Activated naive CD8-positive, alpha-beta T cell treated with anti-CD3 and anti-CD28 coated beads, Interleukin-2, amount 50 U/mL, for 24 hours (primary cell): ENCODE measurements around the gene P2RX1.

ENCODE experiments used
- ATAC-seq: fragments of 150-1000 bp; cut with Tn5 transposase; one replicate; pipeline ENCODE4 v1.10.0; 2021
- DNase-seq: peaks from one replicate; pipeline ENCODE4 v3.0.0; 2021
- H3K27ac Mint-ChIP-seq: one replicate; pipeline ENCODE4 v1.8.0; 2021; ENCODE audit warnings: mild to moderate bottlenecking, mixed read lengths
- H3K27me3 Mint-ChIP-seq: one replicate; pipeline ENCODE4 v1.8.0; 2021; ENCODE audit warnings: mixed read lengths
- H3K36me3 Mint-ChIP-seq: one replicate; pipeline ENCODE4 v1.8.0; 2021; ENCODE audit warnings: low read depth, mixed read lengths
- H3K4me1 Mint-ChIP-seq: one replicate; pipeline ENCODE4 v1.8.0; 2021; ENCODE audit warnings: mixed read lengths
- H3K4me3 Mint-ChIP-seq: one replicate; pipeline ENCODE4 v1.8.0; 2021; ENCODE audit warnings: mild to moderate bottlenecking, moderate library complexity, mixed read lengths
- H3K9me3 Mint-ChIP-seq: one replicate; pipeline ENCODE4 v1.8.0; 2021; ENCODE audit warnings: mixed read lengths

Gene P2RX1

DNA sequence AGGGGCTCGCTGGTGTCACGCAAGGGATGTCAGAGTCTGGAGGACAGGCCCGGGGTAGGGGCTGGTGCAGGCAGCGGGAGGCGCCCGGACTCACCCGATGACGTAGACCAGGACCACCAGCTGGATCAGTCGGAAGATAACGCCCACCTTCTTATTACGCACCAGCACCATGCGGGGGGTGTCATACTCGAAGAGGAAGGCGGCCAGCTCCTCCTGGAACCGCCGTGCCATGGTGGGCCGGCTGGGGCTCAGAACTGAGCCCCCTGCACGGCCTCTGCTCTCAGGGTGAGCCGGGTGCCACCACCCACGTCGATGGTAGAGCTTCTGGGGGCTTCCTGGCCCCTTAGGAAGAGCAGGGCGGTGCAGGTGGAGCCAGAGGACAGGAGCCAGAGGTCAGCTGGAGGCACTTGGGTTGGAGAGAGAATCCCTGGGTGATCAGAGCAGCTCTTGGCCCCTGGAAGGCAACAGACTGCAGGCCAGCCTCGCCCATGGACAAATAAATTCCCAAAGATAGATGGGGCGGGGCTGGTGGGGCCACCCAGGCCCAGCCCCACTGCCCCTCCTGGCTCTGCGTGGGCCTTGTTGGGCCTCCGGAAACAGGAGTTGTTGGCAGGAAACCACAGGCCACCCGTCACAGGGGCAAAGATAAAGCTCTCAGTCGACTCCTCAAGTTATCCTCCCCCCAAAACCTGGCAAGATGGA lies at the start of gene P2RX1:
P2RX1 (minus strand) TSS at position 471 of the 702 bp plus-strand sequence; CDS start at position 231, 240 bp downstream.
- Mint-ChIP-seq H3K4me3 (peak within 1 kb of the TSS; percentile 62), H3K9me3 (no peaks in the 10 kb centered on the region), H3K27ac (peak within 1 kb of the TSS; percentile 70), H3K36me3 (no peaks in the 10 kb centered on the region), H3K4me1 (peaks cover 53% of the 10 kb centered on the region), H3K27me3 (peaks cover 2% of the 10 kb centered on the region)
- ATAC-seq (peak; percentile 33), DNase-seq (peak; percentile 65)

DNA sequence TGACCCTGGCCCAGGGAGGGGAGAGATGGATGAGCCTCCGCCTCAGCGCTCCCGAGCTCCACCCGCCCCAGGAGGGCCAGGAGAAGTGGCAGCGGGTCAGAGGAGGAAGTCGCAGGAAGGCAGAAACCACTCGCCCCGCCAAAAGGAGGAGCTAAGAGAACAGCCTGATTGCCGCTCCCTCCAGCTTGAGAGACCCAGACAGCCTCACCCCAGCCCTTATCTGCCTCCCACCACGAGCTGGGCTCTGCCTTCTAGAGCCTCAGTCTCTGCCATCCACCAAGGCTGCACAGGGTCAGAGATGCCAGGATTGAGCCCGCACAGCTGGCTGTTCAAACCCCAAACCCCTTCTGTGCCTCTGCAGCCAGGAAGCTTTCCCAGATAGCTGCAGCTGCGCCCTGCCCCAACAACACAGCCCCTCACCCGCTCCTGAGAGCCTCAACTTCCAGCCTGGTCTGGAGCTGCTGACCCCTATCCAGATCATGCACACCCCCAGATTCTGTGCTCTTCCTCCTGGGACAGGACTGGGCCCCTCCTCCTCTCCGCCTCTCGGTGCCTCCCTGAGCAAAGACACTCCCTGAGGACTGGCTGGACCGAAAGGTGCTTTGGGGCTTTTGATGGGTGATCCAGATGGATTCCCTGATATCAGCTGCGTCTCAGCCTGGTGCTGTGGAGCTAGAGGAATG lies 49.0 kb upstream of the P2RX1 start:
- Mint-ChIP-seq H3K9me3 (no peaks in the 10 kb centered on the region), H3K27ac (peak overlapping the region; percentile 82), H3K4me1 (peaks cover 48% of the 10 kb centered on the region), H3K4me3 (peak overlapping the region; percentile 84), H3K27me3 (no peaks in the 10 kb centered on the region), H3K36me3 (no peaks in the 10 kb centered on the region)
- peak; percentile 74 for DNase-seq
- ATAC-seq: peak; percentile 73

DNA sequence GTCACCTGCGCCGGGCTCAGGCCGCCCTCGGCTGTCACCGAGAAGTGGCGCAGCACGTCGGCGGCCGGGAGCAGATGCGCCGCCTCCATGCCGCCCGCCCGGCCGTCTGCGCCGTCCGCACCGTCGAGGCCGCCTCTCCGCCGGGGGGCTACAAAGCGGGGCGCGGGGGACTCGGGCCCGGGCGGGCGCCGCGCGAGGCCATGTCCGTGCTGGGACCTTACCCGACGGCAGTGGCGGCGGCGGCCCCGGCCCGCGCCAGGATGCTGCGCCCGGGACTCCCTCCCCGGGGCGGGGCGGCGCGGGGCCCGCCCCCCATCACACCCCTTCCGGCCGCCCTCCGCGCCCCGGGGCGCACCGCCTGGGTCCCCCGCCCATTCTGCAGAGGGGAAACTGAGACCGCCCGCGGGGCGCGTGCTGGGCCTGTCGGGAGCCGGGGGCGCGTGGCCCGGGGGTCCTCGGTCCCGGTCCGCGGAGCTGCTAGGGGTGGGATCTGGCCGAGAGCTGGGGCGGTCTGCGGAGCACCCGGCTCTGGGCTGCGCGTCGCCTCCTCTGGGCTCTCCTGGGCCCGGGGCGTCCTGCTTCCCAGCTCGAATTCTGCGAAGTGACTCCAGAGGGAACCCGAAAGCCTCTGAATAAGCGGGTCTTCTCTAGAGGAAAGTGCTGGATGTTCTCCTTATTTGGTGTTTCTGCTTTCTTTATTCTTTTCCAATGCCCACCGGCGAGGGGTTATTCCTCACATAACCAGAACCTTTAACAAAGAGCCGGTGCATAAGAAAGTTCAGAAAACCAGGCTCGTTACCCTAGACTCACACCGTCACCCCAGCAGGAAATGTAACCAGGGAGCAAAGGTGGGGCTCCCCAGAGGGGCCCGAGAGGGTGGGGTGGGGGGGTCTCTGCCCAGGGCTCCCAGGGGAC lies 48.2 kb upstream of the P2RX1 start, which contains the start of gene ATP2A3:
ATP2A3 (minus strand) TSS at position 235 of the 915 bp plus-strand sequence; CDS start at position 89, 146 bp downstream.
- Mint-ChIP-seq H3K4me1 (peaks cover 56% of the 10 kb centered on the region), H3K27ac (peak within 1 kb of the TSS; percentile 82), H3K4me3 (peak within 1 kb of the TSS; percentile 84), H3K27me3 (no peaks in the 10 kb centered on the region), H3K36me3 (no peaks in the 10 kb centered on the region), H3K9me3 (no peaks in the 10 kb centered on the region)
- DNase-seq (peak; percentile 76), ATAC-seq (peak; percentile 72)

DNA sequence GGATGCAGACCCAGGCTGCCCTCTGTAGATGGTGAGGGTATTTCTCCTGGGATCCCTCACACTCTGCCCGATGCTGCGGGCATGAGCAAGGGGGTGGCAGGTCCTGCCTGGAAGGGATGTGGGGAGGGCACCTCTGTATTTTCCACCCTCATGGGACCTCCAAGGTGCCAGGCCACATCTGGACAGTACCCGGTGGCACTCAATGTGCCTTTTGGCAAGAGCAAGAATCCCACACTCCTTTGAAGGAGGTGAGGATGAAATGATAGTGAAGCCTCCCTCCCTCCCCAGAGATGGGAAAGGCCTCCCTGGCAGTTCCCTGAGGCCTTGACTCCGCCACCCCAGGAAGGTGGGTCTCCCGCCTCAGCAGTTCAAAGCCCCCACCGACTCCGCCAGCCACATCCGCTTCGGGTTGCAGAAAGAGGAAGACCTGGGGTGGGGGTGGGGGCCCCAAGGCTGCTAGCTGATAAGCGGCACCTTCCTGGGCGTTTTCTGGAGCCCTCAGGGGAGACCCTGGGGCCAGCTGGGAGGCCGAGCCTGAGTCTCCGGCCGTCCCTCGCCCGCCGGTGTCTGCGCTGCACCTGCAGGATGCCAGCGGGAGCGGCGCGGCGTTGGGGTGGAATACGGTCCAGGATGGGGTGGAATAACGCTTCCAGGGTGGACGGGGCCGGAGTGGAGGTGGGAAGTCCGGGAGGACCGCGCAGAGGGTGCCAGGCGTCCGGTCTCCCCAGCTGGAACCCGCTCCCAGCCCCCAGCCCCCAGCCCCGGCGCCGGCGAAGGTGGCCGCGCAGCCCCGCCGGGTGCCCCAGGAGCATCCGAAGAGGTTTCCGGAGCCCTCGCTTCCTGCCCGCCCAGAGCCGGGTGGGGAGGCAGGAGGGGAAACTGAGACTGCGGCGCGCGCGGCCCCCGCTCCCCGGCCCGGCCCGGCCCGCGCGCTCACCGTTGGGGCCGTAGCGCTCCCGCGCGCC lies 47.3 kb upstream of the P2RX1 start:
- Mint-ChIP-seq H3K27ac (peak overlapping the region; percentile 56), H3K36me3 (no peaks in the 10 kb centered on the region), H3K27me3 (no peaks in the 10 kb centered on the region), H3K9me3 (no peaks in the 10 kb centered on the region), H3K4me3 (peak overlapping the region; percentile 84), H3K4me1 (peaks cover 56% of the 10 kb centered on the region)
- peak; percentile 71 for DNase-seq
- ATAC-seq: peak; percentile 17

DNA sequence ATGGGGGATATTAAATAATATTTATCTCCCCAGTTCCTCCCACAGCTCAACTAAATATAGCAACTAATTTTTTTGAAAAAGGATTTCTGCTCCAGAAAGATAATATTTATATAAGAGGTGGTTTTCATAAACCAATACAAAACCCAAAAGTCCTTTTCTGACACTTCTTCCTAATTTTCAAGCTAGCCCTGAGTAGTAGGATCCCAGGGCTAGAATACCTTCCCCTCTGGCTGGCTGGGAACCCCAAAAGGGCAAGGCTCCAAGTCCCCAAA lies 46.6 kb upstream of the P2RX1 start:
- Mint-ChIP-seq H3K4me3 (peak overlapping the region; percentile 84), H3K4me1 (peaks cover 60% of the 10 kb centered on the region), H3K36me3 (no peaks in the 10 kb centered on the region), H3K9me3 (no peaks in the 10 kb centered on the region), H3K27me3 (no peaks in the 10 kb centered on the region), H3K27ac (peak overlapping the region; percentile 56)
- ATAC-seq (no peak), DNase-seq (no peak)

DNA sequence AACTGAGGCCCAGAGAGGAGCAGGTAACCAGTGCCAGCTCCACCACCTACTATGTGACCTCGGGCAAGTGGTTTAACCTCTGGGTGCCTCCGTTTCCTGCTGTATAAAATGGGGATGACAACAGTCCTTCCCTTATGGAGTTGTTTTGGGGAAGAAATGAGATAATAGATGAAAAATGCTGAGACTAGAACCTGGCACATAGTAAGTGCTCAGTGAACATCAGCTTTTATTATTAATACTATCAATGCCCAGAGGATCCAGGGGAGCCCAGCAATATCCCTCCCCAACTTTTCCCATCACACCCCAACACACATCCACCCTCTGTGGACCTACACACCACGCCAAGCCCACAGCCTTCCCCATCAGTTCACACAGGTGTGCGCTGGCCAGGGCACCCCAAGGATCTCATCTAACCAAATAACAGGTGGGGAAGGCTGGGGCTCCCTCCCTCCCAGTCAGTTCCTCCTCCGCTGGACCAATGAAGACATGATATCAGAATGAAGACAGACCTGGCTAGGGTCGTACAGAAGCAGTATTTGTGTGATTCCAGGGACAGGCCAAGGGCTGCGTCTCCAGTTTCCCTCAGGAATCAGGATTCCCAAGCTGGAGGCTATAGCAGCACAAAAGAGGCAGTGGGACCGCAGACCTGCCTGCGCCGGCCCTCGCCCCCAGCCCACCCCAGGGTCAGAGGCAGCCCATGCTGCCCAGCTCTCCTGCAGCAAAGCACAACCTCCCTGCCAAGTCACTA lies 46.1 kb upstream of the P2RX1 start:
- Mint-ChIP-seq H3K36me3 (no peaks in the 10 kb centered on the region), H3K4me3 (peak overlapping the region; percentile 84), H3K27me3 (no peaks in the 10 kb centered on the region), H3K4me1 (peaks cover 65% of the 10 kb centered on the region), H3K27ac (peak overlapping the region; percentile 63), H3K9me3 (no peaks in the 10 kb centered on the region)
- ATAC-seq (no peak), DNase-seq (no peak)

DNA sequence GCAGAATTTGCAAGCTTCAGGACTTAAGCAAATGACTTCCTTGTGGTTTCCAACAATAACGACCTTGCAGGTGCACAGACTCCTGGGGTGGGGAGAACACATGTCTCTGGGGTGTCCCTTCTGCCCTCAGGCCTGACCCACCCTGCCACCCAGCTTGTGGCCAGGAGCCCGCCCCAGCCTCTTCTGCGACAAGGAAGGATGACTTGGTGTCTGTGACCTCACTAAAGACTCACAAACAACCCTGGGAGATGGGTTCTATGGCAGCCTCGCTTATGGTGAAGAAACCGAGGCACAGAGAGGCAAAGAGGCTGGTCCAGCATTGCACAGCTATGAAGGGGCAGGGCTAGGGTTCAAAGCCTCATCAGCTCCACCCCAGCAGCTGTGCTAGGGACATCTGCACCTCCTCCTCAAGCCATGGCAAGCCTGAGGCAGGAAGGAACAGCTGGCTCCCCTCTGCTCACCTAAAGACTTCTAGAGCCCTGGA lies 45.3 kb upstream of the P2RX1 start:
- peak; percentile 45 for DNase-seq
- Mint-ChIP-seq H3K9me3 (no peaks in the 10 kb centered on the region), H3K4me1 (peaks cover 68% of the 10 kb centered on the region), H3K27ac (no peak overlapping the region), H3K36me3 (peaks cover 4% of the 10 kb centered on the region), H3K27me3 (no peaks in the 10 kb centered on the region), H3K4me3 (peak overlapping the region; percentile 84)
- peak; percentile 3 for ATAC-seq

DNA sequence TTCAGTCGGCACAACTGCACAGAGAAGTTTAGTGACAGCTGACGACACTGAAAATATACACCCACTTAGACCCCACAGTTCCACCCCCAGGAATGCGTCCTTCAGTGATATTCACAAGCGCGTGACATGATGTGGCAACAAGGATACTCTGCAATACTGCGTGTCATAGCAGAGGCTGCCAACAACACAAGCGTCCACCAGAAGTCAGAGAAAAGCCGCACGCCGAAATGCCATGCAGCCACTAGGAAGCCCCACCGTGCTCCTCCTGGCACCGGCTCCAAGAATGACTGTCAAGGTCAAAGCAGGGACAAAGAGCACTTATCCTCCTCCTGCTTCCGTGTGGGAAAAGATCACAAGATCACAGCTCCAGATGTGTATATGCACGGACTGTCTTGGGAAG lies 44.5 kb upstream of the P2RX1 start:
- DNase-seq: no peak
- no peak for ATAC-seq
- peaks cover 73% of the 10 kb centered on the region for H3K4me1 Mint-ChIP-seq
- H3K36me3 Mint-ChIP-seq: peaks cover 4% of the 10 kb centered on the region
- no peaks in the 10 kb centered on the region for H3K27me3 Mint-ChIP-seq
- H3K9me3 Mint-ChIP-seq: no peaks in the 10 kb centered on the region
- peak overlapping the region; percentile 48 for H3K4me3 Mint-ChIP-seq
- peak overlapping the region; percentile 39 for H3K27ac Mint-ChIP-seq

DNA sequence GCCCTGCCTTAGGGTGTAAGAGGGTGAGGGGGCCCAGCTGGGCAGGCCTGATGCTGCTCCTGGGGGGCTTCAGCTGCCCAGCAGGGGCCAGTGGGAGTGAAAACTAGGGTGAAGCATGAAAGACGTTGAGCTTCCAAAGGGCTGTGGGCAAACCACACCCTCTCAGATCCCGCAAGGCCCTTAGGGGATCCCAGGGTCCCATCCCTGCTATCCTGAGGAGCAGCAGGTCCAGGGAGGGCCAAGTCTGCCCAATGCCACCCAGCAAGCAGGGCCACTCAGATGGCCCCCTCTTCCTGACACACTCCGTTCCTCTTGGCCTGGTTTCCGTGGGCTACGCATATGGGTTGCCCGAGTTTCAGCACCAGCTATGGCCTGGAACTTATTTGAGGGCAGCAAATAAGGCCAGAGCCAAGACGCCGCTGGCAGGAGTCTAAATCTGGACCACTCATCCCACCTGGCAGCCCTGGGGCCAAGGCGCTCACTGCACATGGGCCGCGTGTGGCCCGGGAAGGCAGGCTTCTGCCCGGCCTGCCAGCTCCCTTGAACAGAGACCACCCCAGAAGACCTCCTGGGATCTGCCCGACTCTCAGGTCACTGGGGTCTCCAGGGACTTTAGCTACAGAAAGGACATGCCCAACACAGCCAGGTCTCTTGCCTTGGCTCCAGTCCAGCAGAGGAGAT lies 43.8 kb upstream of the P2RX1 start:
- no peak for ATAC-seq
- H3K27me3 Mint-ChIP-seq: no peaks in the 10 kb centered on the region
- DNase-seq: no peak
- H3K9me3 Mint-ChIP-seq: no peaks in the 10 kb centered on the region
- peaks cover 70% of the 10 kb centered on the region for H3K4me1 Mint-ChIP-seq
- peak overlapping the region; percentile 48 for H3K4me3 Mint-ChIP-seq
- H3K36me3 Mint-ChIP-seq: peaks cover 4% of the 10 kb centered on the region
- peak overlapping the region; percentile 39 for H3K27ac Mint-ChIP-seq

DNA sequence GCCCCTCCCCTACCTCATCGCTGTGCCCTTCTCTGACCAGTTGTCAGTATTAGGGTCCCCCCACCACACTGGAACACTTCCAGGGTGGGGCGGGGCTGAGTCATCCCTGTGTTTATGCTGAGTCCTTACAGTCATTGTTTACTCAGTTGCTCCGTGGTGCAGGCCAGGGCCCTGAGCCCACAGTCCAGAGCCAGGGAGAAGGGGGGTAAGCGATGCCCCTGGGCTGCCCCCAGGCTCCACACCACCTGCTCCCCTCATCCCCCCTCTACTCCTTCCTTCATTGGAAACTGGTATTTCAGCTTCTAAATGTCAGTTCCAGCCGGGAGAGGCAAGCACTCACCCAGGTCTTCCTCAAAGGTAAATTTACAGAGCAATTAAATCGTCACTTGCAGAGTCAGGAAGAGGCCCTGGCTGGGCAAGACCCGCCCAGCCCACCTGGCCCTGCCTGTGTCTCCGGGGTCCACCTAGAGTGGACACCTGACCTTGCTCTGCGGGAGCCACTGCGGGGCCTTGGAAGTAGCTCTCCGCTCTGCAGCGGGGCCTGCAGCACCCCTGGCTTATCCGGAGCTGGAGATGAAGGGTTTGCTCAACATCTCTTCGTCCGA lies 43.1 kb upstream of the P2RX1 start:
- Mint-ChIP-seq H3K4me3 (no peak overlapping the region), H3K27me3 (no peaks in the 10 kb centered on the region), H3K9me3 (no peaks in the 10 kb centered on the region), H3K4me1 (peaks cover 70% of the 10 kb centered on the region), H3K27ac (peak overlapping the region; percentile 69), H3K36me3 (peaks cover 4% of the 10 kb centered on the region)
- DNase-seq (no peak), ATAC-seq (no peak)

DNA sequence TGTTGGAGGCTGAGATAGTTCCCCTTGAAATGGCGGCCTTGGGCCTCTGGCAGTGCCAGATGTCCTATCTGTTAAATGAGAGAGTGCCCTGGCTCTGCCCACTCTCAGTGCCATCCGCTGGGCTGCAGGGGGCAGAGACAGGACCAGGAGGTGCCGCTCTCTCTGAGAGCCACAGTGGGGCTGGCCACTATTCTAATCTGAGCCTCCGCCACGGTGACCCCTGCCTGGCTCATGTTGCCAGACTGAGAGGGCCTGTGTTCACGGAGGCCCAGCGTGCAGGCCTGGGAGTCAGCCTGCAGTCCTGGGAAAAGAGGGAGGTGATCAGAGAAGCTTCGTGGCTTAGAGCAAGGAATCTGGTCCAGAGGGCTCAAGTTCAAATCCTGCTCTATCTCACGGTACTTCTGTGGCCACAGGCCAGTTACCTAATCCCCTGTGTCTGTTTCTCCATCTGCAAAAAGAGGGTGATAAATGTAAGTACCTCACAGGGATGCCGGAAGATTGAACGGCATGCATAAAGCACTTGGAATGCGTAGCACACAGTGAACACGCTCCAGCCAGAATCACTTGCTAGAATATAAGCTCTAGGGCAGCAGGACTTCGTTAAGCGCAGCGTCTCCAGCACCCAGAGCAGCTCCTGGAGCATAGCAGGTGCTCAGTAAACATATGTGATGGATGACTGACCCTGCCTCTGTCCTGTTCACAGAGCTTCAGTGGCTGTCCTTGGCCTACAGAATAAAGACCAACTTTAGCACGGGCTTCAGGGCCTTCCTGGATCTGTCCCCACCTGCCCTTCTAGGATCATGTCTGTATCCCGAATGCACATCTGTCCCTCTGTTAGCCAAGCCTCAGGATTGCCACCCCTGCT lies 41.7 kb upstream of the P2RX1 start:
- H3K4me3 Mint-ChIP-seq: no peak overlapping the region
- no peaks in the 10 kb centered on the region for H3K9me3 Mint-ChIP-seq
- H3K36me3 Mint-ChIP-seq: peaks cover 4% of the 10 kb centered on the region
- H3K27me3 Mint-ChIP-seq: no peaks in the 10 kb centered on the region
- peak overlapping the region; percentile 41 for H3K27ac Mint-ChIP-seq
- DNase-seq (no peak), ATAC-seq (no peak)
- H3K4me1 Mint-ChIP-seq: peaks cover 67% of the 10 kb centered on the region

DNA sequence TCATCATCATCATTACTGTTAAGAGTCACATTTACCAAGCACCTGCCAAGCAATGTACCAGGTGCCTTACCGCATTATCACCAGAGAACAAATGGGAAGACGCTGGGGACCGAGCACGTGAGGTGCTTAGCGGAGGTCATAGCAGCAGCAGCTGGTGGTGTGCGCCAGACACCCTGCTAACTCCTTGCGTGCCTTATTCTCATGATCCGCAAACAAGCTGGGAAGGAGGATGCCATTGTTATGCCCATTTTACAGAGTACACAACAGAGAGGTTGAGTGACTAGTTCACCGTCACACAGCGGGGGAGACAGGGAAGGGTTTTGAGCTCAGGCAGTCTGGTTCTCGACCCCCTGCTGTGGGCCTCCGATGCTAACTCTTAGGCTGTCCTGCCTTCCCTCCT lies 40.7 kb upstream of the P2RX1 start:
- Mint-ChIP-seq H3K36me3 (peaks cover 4% of the 10 kb centered on the region), H3K9me3 (no peaks in the 10 kb centered on the region), H3K4me3 (no peak overlapping the region), H3K27ac (peak overlapping the region; percentile 41), H3K4me1 (peaks cover 57% of the 10 kb centered on the region), H3K27me3 (no peaks in the 10 kb centered on the region)
- ATAC-seq: no peak
- DNase-seq: no peak
